ENCODE results near the gene JUN. TPM values are rescaled to one million over a fixed set of nuclear protein-coding genes. Genes with fewer than 3 reads are reported as not detected.

Gene JUN
- total and polyA plus RNA-seq, 7 donors = 42.8 to 233 (median 132) TPM

DNA sequence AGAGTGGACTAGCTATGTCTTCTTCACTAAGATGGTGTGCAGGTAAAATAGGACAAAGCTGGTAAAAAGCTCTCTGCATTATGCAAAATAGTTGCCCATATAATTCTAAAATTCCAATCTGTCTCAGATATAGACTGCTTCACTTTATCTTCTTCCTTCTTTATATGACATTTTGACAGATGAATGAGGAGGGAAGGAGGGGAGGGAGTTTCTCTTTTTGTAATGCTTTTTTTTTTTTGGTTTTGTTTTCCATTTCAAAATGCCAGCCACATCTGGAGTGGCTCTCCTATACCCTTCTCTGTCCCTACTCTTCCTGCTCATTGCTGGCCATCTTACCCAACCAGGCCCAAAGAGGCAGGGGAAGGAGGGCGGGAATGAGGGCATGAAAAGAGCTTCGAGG lies 24.2 kb upstream of the JUN start:
- H3K27ac ChIP-seq = no peak overlapping the region
- no peaks in the 10 kb centered on the region for H3K27me3 ChIP-seq
- DNase-seq = no peak
- H3K9me3 ChIP-seq = no peaks in the 10 kb centered on the region
- no peak for TF ChIP-seq POLR2AphosphoS5 (IDR thresholded peaks at IDR 0.05)
- TF ChIP-seq POLR2A (IDR thresholded peaks at IDR 0.05) = no peak
- no peak for TF ChIP-seq EP300 (IDR thresholded peaks at IDR 0.05)
- TF ChIP-seq, protein P1, sequence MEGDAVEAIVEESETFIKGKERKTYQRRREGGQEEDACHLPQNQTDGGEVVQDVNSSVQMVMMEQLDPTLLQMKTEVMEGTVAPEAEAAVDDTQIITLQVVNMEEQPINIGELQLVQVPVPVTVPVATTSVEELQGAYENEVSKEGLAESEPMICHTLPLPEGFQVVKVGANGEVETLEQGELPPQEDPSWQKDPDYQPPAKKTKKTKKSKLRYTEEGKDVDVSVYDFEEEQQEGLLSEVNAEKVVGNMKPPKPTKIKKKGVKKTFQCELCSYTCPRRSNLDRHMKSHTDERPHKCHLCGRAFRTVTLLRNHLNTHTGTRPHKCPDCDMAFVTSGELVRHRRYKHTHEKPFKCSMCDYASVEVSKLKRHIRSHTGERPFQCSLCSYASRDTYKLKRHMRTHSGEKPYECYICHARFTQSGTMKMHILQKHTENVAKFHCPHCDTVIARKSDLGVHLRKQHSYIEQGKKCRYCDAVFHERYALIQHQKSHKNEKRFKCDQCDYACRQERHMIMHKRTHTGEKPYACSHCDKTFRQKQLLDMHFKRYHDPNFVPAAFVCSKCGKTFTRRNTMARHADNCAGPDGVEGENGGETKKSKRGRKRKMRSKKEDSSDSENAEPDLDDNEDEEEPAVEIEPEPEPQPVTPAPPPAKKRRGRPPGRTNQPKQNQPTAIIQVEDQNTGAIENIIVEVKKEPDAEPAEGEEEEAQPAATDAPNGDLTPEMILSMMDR (IDR thresholded peaks at IDR 0.05) = no peak
- no peaks in the 10 kb centered on the region for H3K36me3 ChIP-seq
- 47% methylated on average over 2 of the region's 2 CpGs for WGBS, 2 donors
- no peaks in the 10 kb centered on the region for H3K4me1 ChIP-seq
- H3K4me3 ChIP-seq = no peak overlapping the region
- intact Hi-C loops (cut with DNase I) = no loop called here

DNA sequence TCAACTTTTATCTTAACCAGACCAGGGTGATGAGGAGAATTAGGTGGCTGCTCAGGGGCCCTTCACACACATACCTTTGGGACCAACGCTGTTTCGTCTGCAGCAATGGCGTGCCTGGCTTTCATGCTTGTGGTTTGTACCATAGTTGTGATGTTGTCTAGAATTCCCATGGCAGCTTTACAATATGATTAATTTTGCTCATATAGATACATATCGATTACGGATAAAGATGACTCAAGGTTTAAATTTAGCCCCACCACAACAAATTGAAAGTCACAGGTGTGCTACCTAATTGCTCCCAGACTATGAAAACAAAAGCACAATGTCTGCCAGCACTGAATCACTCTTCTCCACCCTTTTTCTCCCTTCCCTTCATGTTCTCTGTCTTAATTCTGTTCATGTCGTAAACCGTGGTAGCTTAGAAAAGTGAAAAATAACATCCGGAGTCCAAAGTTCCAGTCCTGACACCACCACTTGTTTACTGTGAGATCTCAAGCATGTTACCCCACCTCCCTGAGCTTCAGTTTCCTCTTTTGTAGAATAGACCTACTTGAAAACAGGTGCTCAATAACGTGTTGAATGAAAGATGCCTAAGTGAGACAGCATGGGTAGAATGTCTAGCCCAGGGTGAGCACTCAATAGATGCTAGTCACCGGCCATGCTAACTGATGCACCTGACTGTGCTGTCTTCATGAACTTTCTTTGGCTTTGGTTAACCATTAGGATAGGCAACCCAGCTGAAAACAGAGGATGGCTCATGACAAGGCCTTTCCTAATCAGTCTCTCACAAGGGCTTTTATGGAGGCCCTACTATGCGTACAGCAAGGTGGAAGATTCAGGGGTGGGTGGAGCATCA lies 22.1 kb upstream of the JUN start:
- H3K27ac ChIP-seq = no peak overlapping the region
- TF ChIP-seq, protein P1 (IDR thresholded peaks at IDR 0.05) = no peak
- no peak for TF ChIP-seq EP300 (IDR thresholded peaks at IDR 0.05)
- no peak for TF ChIP-seq POLR2A (IDR thresholded peaks at IDR 0.05)
- TF ChIP-seq POLR2AphosphoS5 (IDR thresholded peaks at IDR 0.05) = no peak
- WGBS, 2 donors = 37 to 67% methylated on average over 11 of the region's 11 CpGs
- no peak overlapping the region for H3K4me3 ChIP-seq
- no peak for DNase-seq
- intact Hi-C loops (cut with DNase I) = no loop called here
- H3K4me1 ChIP-seq = no peaks in the 10 kb centered on the region
- no peaks in the 10 kb centered on the region for H3K27me3 ChIP-seq
- H3K36me3 ChIP-seq = no peaks in the 10 kb centered on the region
- no peaks in the 10 kb centered on the region for H3K9me3 ChIP-seq

DNA sequence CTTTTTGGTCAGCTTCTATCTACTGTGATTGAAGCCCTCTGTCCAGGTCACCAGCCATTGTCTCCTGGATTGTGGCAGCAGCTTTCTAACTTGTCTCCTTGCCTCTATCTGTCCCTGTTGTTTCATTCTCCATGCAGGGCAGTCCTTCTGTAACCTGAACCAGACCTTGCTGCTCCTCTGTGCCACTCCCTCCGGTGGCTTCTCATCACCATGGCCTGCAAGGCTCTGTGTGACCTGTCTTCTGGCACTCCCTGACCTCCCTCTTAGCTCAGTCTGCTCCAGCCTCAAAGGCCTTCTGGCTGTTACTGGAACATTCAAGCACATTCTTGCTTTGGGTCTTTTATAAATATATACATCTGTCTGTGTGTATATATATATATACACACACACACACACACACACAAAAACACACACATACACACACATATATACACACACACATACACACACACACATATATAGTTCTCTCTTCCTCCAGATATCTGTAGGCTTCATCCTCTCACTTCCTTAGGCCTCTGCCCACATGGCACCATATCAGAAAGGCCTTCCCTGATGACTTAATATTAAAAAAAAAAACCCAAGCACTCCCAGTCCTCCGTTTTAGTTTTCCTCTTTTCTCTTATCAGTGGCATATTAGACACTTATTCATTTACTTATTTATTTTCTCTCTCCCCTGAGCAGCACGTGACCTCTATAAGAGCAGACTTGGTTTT lies 21.2 kb upstream of the JUN start:
- no peak overlapping the region for H3K27ac ChIP-seq
- H3K36me3 ChIP-seq = no peaks in the 10 kb centered on the region
- H3K27me3 ChIP-seq = no peaks in the 10 kb centered on the region
- intact Hi-C loops (cut with DNase I) = no loop called here
- 44 to 75% methylated on average over 3 of the region's 3 CpGs for WGBS, 2 donors
- TF ChIP-seq POLR2AphosphoS5 (IDR thresholded peaks at IDR 0.05) (no peak), POLR2A (IDR thresholded peaks at IDR 0.05) (no peak), EP300 (IDR thresholded peaks at IDR 0.05) (no peak)
- TF ChIP-seq, protein P1 (IDR thresholded peaks at IDR 0.05) = no peak
- H3K9me3 ChIP-seq = no peaks in the 10 kb centered on the region
- H3K4me3 ChIP-seq = no peak overlapping the region
- H3K4me1 ChIP-seq = no peaks in the 10 kb centered on the region
- DNase-seq = no peak

DNA sequence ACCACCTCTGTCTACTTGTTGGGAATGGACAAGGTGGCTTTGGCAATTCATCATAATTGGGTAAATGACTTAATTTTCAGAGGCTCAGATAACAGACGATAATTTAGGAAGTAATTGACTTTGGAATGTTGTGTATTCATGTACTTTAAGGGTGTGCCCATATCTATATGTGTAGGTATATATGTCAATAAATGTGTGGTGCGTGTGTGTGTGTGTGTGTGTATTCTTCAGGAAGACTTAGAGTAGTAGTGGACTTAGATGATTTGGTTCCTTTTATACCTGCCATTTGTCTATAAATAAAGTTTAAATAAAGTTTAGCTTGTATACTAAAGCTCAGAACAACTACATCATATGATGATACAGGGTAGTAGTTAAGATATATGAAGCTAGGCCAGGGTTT lies 20.0 kb upstream of the JUN start:
- no peak for DNase-seq
- no peak overlapping the region for H3K27ac ChIP-seq
- TF ChIP-seq POLR2AphosphoS5 (IDR thresholded peaks at IDR 0.05) = no peak
- no peak for TF ChIP-seq POLR2A (IDR thresholded peaks at IDR 0.05)
- no peak for TF ChIP-seq EP300 (IDR thresholded peaks at IDR 0.05)
- TF ChIP-seq, protein P1 (IDR thresholded peaks at IDR 0.05) = no peak
- no peaks in the 10 kb centered on the region for H3K27me3 ChIP-seq
- no peaks in the 10 kb centered on the region for H3K4me1 ChIP-seq
- no peaks in the 10 kb centered on the region for H3K36me3 ChIP-seq
- no peaks in the 10 kb centered on the region for H3K9me3 ChIP-seq
- 20 to 69% methylated on average over 2 of the region's 2 CpGs for WGBS, 2 donors
- no peak overlapping the region for H3K4me3 ChIP-seq
- intact Hi-C loops (cut with DNase I) = no loop called here
